Prostate gland (tissue), 2 donors: ENCODE data around the gene ATP6V1A.

ENCODE experiments used
- POLR2A ChIP-seq: fragments of 450-650 bp; IDR thresholded peaks from one replicate; pipeline ENCODE4 v1.6.1; 2016; ENCODE audit warnings: antibody characterized with exemption, mild to moderate bottlenecking
- TF ChIP-seq, protein P1 (sequence below), 4 experiments: fragments of 200-600 bp in 2 of 4; fragments of 450-650 bp in 2 of 4; sonication (generic) in 2 of 4; IDR thresholded peaks; 1 replicate in 3 of 4; 2 replicates in 1 of 4; pipeline ENCODE4 v1.5.1; 2016 to 2019; ENCODE audit warnings: antibody characterized with exemption in 4 of 4, mild to moderate bottlenecking in 2 of 4, moderate library complexity in 2 of 4

GRCh38 chr3:113717818-113718217 is 29.0 kb upstream of the ATP6V1A start:
- no peak for TF ChIP-seq POLR2A
- TF ChIP-seq, protein P1, sequence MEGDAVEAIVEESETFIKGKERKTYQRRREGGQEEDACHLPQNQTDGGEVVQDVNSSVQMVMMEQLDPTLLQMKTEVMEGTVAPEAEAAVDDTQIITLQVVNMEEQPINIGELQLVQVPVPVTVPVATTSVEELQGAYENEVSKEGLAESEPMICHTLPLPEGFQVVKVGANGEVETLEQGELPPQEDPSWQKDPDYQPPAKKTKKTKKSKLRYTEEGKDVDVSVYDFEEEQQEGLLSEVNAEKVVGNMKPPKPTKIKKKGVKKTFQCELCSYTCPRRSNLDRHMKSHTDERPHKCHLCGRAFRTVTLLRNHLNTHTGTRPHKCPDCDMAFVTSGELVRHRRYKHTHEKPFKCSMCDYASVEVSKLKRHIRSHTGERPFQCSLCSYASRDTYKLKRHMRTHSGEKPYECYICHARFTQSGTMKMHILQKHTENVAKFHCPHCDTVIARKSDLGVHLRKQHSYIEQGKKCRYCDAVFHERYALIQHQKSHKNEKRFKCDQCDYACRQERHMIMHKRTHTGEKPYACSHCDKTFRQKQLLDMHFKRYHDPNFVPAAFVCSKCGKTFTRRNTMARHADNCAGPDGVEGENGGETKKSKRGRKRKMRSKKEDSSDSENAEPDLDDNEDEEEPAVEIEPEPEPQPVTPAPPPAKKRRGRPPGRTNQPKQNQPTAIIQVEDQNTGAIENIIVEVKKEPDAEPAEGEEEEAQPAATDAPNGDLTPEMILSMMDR (IDR thresholded peaks at IDR 0.05): no peak
